SH-SY5Y (cell line): ENCODE measurements around the gene SPANXA2.
"Not testable (repeated sequence)": the region's sequence is repeated elsewhere in the genome, so short reads cannot be mapped to it uniquely, and the experiment has no call there.

Experiments
- GATA2 ChIP-seq: IDR thresholded peaks from 2 replicates; pipeline ENCODE4 v1.6.1; 2011; ENCODE audit warnings: mild to moderate bottlenecking, low read depth, low read length
- GATA3 ChIP-seq: IDR thresholded peaks from 2 replicates; pipeline ENCODE4 v1.6.1; 2011; ENCODE audit warnings: low read depth, mild to moderate bottlenecking, low read length, moderate library complexity

The SPANXA2 gene

DNA sequence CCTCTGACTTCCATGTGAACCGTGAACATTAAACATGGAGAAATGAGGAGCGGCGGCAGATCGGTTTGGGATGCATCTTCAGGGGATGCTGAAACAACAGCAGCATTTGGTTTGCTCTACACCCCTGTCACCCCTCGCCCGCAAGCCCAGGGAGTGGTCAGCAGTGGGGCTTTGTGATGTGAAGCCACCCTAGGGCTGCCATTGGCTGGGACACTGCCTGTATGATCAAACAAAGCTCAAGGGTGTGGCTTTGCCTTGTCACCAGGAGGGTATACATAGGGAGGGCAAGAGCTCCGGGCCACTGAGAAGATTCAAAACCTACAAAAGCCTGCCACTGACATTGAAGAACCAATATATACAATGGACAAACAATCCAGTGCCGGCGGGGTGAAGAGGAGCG lies at the start of gene SPANXA2:
Gene SPANXA2 (plus strand): TSS at position 301 of the 400 bp plus-strand sequence. CDS start 60 bp downstream, at position 361.
- TF ChIP-seq GATA2, GATA3: not testable (repeated sequence)

DNA sequence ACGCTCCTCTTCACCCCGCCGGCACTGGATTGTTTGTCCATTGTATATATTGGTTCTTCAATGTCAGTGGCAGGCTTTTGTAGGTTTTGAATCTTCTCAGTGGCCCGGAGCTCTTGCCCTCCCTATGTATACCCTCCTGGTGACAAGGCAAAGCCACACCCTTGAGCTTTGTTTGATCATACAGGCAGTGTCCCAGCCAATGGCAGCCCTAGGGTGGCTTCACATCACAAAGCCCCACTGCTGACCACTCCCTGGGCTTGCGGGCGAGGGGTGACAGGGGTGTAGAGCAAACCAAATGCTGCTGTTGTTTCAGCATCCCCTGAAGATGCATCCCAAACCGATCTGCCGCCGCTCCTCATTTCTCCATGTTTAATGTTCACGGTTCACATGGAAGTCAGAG lies 4.9 kb upstream of the SPANXA2 start, which contains the start of gene SPANXA1:
Gene SPANXA1 (minus strand): TSS at position 101 of the 400 bp plus-strand sequence. CDS start 60 bp downstream, at position 41.
- not testable (repeated sequence) for TF ChIP-seq GATA2, GATA3

- TF ChIP-seq GATA3, result no peak
- no peak for TF ChIP-seq GATA2
These were observed 19.6 kb downstream of the SPANXA2 start for GRCh38 chrX:141609111-141609510.

GRCh38 chrX:141619336-141619735 lies 29.8 kb downstream of the SPANXA2 start:
- TF ChIP-seq GATA3, result no peak
- TF ChIP-seq GATA2, result no peak

GRCh38 chrX:141632124-141632523 lies 42.6 kb downstream of the SPANXA2 start:
- TF ChIP-seq GATA2 (no peak), GATA3 (no peak)

- TF ChIP-seq GATA3 (no peak), GATA2 (no peak)
These were observed 49.0 kb downstream of the SPANXA2 start for GRCh38 chrX:141638550-141638949.
